Osteoblast (primary cell): ENCODE data around the gene S100P. TPM values are rescaled to one million over a fixed set of nuclear protein-coding genes. Genes with fewer than 3 reads are reported as not detected.
"Not testable (repeated sequence)": the region's sequence is repeated elsewhere in the genome, so short reads cannot be mapped to it uniquely, and the experiment has no call there.

Experiments used
- DNase-seq: peaks from one replicate; pipeline ENCODE4 v3.0.0; 2011; ENCODE audit warnings: low spot score, mixed read lengths; ENCODE audit not compliant: insufficient read length; ENCODE audit errors: missing footprints
- H2AFZ ChIP-seq: 2 replicates; pipeline ENCODE4 v1.6.0; 2011; ENCODE audit warnings: mild to moderate bottlenecking, low read length
- H3K27ac ChIP-seq: 2 replicates; pipeline ENCODE4 v1.5.1; 2011; ENCODE audit warnings: mild to moderate bottlenecking, low read depth, low read length, moderate library complexity
- H3K27me3 ChIP-seq: 2 replicates; pipeline ENCODE4 v1.6.0; 2012; ENCODE audit warnings: mild to moderate bottlenecking, control low read depth, inconsistent platforms, low read length, moderate library complexity; ENCODE audit not compliant: insufficient read depth
- H3K36me3 ChIP-seq: 2 replicates; pipeline ENCODE4 v1.5.1; 2011; ENCODE audit warnings: mild to moderate bottlenecking, low read length, control low read depth, moderate library complexity; ENCODE audit not compliant: insufficient read depth
- H3K4me1 ChIP-seq: 2 replicates; pipeline ENCODE4 v1.5.1; 2011; ENCODE audit warnings: mild to moderate bottlenecking, low read length, control low read depth, moderate library complexity; ENCODE audit not compliant: insufficient read depth
- H3K4me2 ChIP-seq: 2 replicates; pipeline ENCODE4 v1.6.0; 2011; ENCODE audit warnings: mild to moderate bottlenecking, low read length; ENCODE audit not compliant: insufficient read depth
- H3K4me3 ChIP-seq: fragments of 200-600 bp; sonication (generic); 3 replicates; pipeline ENCODE4 v1.5.1; 2012; ENCODE audit warnings: mild to moderate bottlenecking, low read length, inconsistent platforms; ENCODE audit not compliant: insufficient read depth
- H3K79me2 ChIP-seq: 2 replicates; pipeline ENCODE4 v1.6.0; 2012; ENCODE audit warnings: mild to moderate bottlenecking, low read length, control low read depth, inconsistent platforms; ENCODE audit not compliant: insufficient read depth
- H3K9me3 ChIP-seq: 2 replicates; pipeline ENCODE4 v1.5.1; 2011; ENCODE audit warnings: low read depth, low read length, control low read depth
- H4K20me1 ChIP-seq: 2 replicates; pipeline ENCODE4 v1.6.0; 2012; ENCODE audit warnings: mild to moderate bottlenecking, low read length, control low read depth; ENCODE audit not compliant: insufficient read depth
- total RNA-seq: library from RNA; depleted of rRNA; stranded (reverse); fragments of >200 nt; gene quantifications from 2 replicates; pipeline ENCODE4 v1.2.3, GENCODE V29; 2012
- TF ChIP-seq, protein P1 (sequence below): IDR thresholded peaks from 2 replicates; pipeline ENCODE4 v1.5.1; 2011; ENCODE audit warnings: mild to moderate bottlenecking, low read depth, low read length, moderate library complexity; ENCODE audit errors: extremely low read depth

Gene S100P
- total RNA-seq, 1 donor = 0.36 TPM

- no peak overlapping the region for H3K4me2 ChIP-seq
- no peaks in the 10 kb centered on the region for H3K27me3 ChIP-seq
- H3K27ac ChIP-seq = no peak overlapping the region
- no peak for DNase-seq
- H3K4me3 ChIP-seq = no peak overlapping the region
- TF ChIP-seq, protein P1, sequence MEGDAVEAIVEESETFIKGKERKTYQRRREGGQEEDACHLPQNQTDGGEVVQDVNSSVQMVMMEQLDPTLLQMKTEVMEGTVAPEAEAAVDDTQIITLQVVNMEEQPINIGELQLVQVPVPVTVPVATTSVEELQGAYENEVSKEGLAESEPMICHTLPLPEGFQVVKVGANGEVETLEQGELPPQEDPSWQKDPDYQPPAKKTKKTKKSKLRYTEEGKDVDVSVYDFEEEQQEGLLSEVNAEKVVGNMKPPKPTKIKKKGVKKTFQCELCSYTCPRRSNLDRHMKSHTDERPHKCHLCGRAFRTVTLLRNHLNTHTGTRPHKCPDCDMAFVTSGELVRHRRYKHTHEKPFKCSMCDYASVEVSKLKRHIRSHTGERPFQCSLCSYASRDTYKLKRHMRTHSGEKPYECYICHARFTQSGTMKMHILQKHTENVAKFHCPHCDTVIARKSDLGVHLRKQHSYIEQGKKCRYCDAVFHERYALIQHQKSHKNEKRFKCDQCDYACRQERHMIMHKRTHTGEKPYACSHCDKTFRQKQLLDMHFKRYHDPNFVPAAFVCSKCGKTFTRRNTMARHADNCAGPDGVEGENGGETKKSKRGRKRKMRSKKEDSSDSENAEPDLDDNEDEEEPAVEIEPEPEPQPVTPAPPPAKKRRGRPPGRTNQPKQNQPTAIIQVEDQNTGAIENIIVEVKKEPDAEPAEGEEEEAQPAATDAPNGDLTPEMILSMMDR = no peak
- no peaks in the 10 kb centered on the region for H3K9me3 ChIP-seq
- no peaks in the 10 kb centered on the region for H3K4me1 ChIP-seq
- peaks cover 8% of the 10 kb centered on the region for H4K20me1 ChIP-seq
- H3K79me2 ChIP-seq = peaks cover 12% of the 10 kb centered on the region
- no peak overlapping the region for H2AFZ ChIP-seq
- peaks cover 4% of the 10 kb centered on the region for H3K36me3 ChIP-seq
These were observed 46.0 kb upstream of the S100P start for GRCh38 chr4:6647582-6648230.

- H4K20me1 ChIP-seq = no peaks in the 10 kb centered on the region
- H3K4me1 ChIP-seq = no peaks in the 10 kb centered on the region
- H3K36me3 ChIP-seq = no peaks in the 10 kb centered on the region
- H3K79me2 ChIP-seq = no peaks in the 10 kb centered on the region
- DNase-seq = no peak
- H3K9me3 ChIP-seq = no peaks in the 10 kb centered on the region
- no peak overlapping the region for H2AFZ ChIP-seq
- H3K4me3 ChIP-seq = no peak overlapping the region
- TF ChIP-seq, protein P1 = no peak
- H3K27ac ChIP-seq = no peak overlapping the region
- no peaks in the 10 kb centered on the region for H3K27me3 ChIP-seq
- no peak overlapping the region for H3K4me2 ChIP-seq
These were observed 44.5 kb upstream of the S100P start for GRCh38 chr4:6649216-6649615.

DNA sequence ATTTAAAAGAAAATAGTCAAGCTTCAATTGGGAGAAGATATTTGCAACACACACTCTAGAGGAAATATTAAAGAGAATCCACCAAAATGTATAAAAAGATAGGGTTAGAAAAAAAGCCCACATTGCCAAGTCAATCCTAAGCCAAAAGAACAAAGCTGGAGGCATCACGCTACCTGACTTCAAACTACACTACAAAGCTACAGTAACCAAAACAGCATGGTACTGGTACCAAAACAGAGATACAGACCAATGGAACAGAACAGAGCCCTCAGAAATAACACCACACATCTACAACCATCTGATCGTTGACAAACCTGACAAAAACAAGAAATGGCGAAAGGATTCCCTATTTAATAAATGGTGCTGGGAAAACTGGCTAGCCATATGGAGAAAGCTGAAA, 39.5 kb upstream of the S100P start:
- not testable (repeated sequence) for H4K20me1 ChIP-seq, H3K79me2 ChIP-seq, H3K9me3 ChIP-seq, H3K4me3 ChIP-seq, DNase-seq, H3K4me1 ChIP-seq, H3K4me2 ChIP-seq, H2AFZ ChIP-seq, H3K27ac ChIP-seq, H3K36me3 ChIP-seq, H3K27me3 ChIP-seq

DNA sequence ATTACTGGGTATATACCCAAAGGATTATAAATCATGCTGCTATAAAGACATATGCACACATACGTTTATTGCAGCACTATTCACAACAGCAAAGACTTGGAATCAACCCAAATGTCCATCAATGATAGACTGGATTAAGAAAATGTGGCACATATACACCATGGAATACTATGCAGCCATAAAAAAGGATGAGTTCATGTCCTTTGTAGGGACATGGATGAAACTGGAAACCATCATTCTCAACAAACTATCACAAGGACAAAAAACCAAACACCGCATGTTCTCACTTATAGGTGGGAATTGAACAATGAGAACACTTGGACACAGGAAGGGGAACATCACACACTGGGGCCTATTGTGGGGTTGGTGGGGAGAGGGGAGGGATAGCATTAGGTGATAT, 38.4 kb upstream of the S100P start:
- H3K36me3 ChIP-seq, H3K4me1 ChIP-seq, H3K27me3 ChIP-seq, H4K20me1 ChIP-seq, H3K4me2 ChIP-seq, DNase-seq, H3K27ac ChIP-seq, H3K79me2 ChIP-seq, H2AFZ ChIP-seq, H3K9me3 ChIP-seq, H3K4me3 ChIP-seq: not testable (repeated sequence)

GRCh38 chr4:6655924-6656323, 37.8 kb upstream of the S100P start:
- no peak overlapping the region for H2AFZ ChIP-seq
- no peak for DNase-seq
- H3K4me3 ChIP-seq = no peak overlapping the region
- TF ChIP-seq, protein P1 = no peak
- H4K20me1 ChIP-seq = peaks cover 2% of the 10 kb centered on the region
- H3K4me1 ChIP-seq = peaks cover 9% of the 10 kb centered on the region
- no peaks in the 10 kb centered on the region for H3K27me3 ChIP-seq
- H3K79me2 ChIP-seq = no peaks in the 10 kb centered on the region
- no peaks in the 10 kb centered on the region for H3K36me3 ChIP-seq
- no peak overlapping the region for H3K4me2 ChIP-seq
- no peaks in the 10 kb centered on the region for H3K9me3 ChIP-seq
- no peak overlapping the region for H3K27ac ChIP-seq
